HG02885 (cell line): ENCODE measurements around the gene GRM8.

Experiments
- ATAC-seq: cut with Tn5 transposase; IDR thresholded peaks from one replicate; pipeline ENCODE4 v1.9.1; 2021; ENCODE audit warnings: mild to moderate bottlenecking; ENCODE audit not compliant: unreplicated experiment, poor library complexity

GRM8 gene

DNA sequence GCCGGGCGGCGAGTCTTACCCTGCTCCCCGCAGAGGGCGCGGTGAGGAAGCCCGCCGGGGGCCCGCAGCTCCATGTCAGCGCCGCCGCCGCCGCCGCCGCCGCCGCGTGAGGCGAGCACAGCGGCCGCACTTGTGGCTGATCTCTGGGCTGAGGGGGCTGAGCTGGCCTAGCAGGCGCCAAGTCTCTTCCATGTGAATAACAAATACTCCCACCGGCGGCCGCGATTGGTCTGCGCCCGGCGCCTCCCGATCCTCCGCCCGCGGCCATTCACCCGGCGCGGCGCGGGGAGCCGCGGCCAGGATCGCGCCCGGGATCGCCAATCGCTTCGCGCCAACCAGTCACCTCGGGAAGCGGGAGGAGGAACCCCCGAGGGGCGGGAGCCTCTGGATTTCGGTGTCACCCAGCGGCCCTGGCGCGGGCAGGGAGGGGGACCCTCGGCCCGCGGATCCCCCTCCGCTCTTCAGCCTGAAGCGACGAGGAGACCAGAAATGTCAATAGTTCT is at the start of gene GRM8:
TSS of gene GRM8 (minus strand) at position 164 of the 503 bp plus-strand sequence.
- ATAC-seq: peak; percentile 20

DNA sequence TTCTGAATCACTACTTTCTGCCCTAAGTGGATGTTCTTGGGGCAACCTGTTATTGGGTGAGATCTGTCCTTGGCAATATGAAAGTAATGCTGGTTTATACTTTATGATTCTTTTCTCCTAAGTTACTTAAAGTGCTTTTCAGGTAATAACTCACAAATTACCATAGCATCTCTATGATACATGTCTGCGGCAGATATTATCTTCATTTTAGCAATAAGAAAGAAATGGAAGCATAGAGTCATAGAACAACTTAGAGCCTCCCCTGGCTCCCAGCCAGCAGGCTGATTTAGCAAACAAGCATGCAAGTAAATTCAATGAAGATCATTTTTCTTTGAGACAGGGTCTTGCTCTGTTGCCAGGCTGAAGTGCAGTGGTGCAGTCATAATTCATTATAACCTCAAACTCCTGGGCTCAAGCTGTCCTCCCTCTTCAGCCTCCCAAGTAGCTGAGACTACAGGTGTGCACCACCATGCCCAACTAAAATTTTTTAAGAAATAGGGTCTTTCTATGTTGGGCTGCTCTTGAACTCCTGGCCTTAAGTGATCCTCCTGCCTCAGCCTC is 38.1 kb upstream of the GRM8 start:
- no peak for ATAC-seq

DNA sequence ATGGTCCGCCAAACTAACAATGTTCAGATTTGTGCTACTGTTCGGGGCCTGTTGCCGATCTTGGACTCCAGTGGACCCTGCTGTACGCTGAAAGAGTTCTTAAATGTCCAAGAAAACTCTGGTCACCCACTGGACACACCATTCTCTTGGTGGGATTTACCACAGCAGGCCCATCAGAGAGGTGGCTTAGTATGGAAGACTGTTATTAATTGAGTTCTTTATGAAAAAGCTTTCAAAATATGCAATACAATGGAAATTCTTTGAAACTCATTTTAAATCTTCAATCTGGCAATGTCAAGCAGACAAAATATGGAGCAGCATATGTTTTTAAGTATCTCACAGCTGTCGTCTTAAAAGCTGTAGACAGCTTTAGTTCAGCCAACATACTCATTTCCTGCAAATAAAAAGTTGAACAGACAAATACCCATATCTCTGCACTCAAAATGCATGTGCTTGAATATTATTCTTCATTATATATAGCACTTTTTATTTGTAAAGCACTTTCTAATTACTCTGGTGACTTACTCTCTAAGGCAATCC is 37.4 kb upstream of the GRM8 start:
- no peak for ATAC-seq

DNA sequence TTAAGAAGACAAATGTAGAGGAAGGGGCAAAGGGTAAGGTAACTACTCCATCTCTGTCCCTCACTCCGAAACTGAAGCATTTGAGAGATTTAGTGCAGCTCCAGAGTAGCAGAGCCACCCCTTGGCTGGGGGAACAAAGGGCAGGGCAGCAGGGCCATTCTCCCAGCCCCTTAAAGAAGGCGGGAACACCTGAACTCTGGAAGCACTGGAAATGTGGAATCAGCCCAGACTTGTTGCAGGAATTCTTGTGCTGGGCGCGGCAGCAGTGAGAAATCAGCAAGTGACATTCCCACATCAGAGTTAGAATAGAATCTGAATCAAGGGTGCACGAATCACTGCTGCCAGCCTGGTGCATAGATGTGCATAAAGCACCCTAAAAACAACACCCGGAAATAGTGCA is 34.4 kb upstream of the GRM8 start:
- ATAC-seq: no peak

DNA sequence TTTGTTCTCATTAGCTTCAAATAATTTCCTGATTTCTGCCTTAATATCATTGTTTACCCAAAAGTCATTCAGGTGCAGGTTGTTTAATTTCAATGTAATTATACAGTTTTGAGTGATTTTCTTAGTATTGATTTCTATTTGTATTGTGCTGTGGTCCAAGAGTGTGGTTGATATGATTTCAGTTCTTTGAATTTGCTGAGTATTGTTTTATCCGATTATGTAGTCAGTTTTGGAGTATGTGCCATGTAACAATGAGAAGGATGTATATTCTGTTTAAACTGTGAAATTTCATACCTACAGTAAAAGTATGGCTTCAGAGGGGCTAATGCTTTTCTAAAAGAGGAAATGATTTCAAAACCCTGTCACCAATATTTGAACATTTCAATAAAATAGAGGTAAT is 17.4 kb upstream of the GRM8 start:
- no peak for ATAC-seq

DNA sequence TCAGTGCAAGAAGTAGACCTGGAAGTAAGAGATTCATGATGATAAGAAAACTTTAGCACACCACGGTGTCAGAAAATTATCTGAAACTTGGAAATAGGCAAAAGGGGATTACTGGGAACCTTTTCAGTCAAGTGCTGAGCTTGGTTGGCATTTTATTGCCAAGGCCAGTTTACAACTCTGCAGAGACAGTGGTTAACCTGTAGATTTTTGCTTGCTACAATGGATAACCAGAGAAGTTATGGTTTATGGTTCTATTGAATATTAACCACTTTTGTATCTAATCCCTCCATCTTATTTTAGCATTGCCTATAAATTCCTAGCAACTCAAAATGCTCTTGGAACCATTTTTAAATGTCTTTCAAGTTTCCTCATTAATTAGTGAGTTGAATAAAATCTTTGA is 13.3 kb upstream of the GRM8 start:
- ATAC-seq: no peak

DNA sequence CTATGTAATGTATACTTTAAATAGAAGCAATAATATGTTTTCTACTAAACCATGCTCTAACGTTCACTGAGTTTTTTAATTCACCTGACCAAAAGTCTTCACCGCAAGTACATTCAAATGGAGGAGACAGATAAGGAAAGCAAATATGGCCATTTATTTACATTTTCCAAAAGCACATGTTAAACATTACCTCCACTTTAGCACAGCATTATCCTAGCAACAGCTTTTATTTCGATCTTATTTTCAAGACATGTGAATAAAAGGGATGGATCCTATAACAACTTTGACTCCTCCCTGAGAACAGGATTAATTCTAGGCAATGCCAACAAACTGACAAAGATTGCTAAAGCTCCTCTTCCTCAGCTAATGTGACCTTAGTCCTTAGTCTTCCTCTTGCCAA is 11.5 kb upstream of the GRM8 start:
- no peak for ATAC-seq

DNA sequence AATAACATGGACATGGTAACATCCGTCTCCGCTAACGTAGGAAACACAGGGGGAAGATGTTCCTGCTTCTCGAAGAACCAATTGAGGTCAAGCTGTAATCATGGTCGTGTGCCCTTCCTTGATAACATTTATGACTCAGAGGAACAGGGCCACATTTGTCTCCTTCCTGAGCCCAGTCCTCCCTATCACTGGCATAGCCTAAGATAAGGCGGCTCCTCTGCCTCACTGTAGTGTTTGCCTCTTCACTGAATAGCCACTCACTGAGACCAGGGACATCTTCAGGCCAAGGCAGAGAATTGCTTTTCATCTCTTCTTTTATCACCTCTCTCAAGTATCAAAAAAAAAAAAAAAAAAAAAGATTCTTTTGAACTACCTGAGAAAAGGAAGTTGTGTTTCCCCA is 5.4 kb upstream of the GRM8 start:
- no peak for ATAC-seq

DNA sequence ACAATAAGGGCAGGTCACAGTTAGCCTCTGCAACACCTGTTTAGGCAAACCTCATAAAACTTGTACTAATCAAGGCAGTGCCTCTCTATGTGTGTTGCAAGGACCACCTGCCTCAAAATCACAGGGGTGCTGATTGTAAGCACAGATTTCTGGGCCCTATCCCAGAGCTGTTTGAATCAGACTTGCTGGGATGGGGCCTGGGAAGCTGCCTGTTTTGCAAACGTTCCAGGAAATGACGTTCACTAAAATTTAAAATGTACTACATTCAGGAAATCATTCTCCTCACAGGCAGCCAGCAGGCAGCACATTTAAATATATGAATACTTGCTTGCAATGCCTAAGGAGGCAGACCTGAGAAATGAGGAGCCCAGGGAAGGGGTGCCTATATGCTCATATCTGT is 4.3 kb upstream of the GRM8 start:
- ATAC-seq: no peak

DNA sequence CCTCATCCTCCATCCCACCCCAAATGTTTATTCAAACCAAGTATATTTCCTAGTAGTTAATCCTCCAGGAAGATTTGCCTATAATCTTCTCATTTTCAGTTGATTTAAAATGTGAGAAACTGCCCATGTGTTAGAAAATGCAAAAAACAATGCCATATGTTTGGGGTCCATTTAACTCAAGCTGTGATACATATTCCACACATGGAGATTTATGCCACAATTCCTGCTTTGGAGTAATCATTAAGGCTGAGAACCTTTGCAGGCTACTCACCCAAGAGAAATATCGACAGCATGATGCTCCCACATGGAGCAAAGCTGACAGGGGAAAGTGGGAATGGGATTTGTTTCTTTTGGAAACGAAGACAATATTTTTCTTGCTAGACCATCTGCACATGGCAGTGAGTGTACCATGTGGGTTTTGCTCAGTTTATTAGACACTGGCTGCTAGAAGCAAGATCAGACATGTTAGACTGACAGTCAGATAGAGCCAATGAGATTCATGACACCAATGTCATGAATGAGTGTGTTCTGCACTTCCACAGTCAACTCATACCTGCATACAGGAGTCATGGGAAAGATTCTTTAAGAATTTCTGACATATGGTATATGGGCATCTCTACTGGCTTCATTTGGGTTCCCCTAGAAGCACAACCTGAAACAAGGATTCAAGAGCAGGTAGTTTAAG is 3.4 kb upstream of the GRM8 start:
- ATAC-seq: no peak

DNA sequence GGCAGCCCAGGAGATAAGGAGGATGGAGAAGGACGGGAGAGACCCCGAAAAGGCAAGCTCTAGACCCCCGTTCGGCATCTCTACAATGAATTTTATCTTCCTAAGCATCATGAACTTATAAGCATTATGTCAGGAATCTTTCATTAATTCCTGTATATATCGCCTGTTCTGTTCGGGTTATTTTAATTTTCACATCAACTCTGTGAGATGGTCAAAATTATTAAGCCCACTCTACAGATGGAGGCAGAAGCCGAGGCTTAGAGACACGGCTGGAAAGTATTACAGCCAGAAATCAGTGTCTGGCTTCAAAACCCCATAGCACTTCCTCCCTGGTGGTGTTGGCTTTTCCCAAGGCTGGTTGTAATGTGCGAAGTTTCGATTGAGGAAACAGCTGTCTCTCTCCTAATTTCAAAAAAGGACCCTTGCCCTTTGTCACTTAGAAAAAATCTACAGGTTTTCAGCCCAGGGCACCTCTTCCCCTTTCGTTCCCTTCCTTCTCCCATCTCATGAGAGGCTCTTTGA is 1.5 kb upstream of the GRM8 start:
- no peak for ATAC-seq

DNA sequence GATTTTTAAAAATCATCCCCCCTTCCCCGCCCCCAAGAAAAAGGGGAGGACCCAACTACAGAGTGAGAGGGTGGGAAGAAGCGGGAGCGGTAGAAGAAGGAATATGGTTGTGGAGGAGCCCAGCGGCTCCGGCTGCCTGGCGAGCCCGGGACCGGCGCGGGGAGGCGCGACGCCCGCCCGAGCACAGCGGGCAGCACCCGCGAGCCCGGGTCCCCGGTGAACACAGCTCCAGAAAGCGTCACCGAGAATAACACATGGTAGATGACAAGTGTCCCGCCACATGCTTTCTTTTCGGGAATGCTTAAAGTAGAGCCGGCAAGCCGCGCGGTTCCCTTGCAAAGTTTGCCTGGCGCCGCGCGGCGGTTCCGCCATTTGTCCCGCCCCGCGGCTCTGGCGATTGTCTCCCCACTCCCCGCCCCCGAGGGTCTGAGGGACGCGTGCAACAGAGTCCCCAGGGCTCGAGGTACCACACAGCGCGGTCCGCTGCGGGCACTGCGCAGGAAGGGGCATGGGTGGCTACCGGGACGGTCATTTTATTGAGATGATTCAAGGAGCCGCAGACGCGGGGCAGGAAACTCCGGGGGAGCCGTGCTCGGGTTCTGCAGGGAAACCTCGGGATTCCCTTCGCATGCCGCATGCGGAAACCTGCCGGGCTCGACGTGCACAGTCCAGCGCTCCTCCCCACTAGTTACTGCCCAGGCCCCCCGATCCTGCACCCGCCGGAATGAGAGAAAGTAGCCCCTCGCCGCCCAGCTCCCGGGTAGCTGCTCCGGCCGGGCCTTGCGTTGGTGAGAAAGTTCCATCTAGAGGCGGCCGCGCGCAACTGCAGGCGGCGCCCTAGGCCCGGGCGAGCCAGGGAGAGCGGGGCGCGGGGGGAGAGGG is 781 bp upstream of the GRM8 start:
- peak; percentile 82 for ATAC-seq

DNA sequence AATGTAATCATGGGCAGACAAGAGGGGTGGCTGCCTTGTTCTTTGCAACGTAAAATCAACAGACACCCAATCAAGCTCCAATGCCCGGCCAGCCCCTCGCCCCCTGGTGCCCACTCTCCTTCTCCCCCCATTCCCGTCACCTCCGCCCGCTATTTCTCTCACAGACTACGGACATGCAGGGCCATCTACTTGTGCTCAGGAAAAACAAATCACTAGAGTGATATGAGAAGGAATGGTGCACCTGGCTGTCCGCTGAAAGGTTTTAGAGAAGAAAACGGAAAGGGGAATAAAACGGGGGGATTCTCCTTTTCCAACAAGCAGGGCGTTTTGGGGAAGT is 396 bp downstream of the GRM8 start:
- no peak for ATAC-seq

DNA sequence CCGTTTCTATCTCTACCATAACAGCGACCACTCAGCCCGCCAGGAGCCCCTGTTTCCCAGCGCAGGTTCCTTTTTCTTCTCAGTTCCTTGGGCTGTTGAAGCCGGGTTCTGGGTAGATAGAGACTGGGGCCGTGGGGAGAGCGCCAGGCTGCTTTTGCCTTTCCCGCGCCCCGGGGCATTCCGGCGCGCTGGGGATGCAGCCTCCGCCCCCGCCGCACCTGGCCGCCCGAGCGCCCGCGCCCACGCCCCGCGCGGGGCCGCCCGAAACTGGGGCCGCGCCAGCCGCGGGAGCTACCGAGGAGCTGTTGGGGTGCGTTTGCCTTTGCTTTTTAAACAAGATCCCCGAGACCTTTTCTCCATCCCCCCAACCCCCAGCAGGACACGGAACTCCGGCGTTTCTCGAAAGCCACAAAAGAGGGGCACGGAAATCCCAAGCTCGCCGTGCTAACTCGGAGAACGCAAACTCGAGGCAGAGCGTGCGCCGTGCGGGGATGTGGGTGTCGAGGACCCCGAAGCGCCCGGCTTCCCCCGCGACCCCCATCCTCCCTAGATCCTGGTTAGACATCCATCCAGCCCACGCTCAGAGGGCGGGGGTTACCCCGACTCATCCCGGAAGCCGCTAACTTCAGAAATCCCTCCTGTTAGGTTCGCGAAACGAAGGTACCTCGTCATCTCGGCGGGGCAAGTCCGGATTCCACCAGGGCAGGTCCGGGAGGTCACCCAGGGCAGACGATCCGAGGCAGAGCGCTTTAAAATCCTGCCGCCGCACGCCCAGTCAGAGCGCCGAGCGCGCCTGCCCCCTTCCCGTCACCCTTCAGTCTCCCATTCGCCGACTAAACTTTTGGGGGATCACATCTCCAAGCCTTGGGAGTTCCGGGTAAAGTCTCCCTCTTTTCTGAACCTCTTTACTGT is 1.0 kb downstream of the GRM8 start:
- ATAC-seq: peak; percentile 31

DNA sequence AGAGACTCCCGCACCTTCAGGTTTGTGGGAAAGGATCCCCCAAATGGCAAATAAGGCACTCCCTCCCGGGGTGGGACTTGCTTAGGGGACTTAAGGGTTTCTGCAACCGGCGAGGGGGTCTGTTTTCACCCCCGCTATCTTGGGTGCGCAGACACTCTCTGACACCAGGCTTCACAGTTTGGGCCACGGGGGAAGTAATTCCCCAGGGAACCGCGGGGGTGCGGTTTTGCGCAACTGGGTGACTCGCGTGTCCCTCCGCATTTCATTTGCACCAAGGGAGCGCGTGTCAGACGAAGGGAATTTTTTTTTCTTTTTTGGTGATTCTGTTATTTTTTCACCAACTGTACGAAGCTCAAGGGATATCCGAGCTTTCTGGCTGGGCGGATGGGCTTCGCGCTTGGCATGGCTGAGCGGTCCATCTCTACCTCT is 1.7 kb downstream of the GRM8 start:
- ATAC-seq: no peak

DNA sequence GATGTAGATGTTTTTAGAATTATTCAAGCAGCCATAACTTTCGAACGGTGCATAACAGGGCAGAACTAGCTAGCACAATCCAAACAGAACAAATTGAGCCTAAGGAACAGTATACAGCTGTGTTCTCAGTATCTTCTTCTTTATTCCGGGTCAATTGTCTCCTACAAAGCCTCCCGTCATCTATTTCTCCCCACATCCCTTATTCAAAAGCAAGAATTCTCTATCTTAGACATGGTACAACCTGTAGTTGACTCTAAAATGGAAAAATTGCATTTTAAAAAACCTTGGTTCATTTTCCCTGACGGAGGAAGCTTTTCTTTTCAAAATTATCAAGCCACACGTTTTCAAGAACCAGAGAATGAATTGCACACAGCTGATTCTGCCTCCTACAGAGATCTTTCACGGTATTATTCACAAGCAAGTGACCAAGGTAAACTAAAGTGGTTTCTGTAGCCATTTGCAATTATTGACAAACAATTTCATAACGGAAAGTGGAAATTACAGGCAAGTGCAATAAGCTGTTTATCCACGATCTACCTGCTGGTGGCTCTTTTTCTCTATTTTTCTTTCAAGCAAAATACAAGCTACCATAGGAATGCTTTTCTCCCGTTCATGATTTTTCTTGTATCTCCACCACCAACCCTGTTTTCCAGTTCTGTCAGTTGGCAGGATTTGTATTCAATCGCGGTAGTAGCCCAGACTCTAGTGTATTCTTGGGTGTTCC is 2.3 kb downstream of the GRM8 start:
- no peak for ATAC-seq

DNA sequence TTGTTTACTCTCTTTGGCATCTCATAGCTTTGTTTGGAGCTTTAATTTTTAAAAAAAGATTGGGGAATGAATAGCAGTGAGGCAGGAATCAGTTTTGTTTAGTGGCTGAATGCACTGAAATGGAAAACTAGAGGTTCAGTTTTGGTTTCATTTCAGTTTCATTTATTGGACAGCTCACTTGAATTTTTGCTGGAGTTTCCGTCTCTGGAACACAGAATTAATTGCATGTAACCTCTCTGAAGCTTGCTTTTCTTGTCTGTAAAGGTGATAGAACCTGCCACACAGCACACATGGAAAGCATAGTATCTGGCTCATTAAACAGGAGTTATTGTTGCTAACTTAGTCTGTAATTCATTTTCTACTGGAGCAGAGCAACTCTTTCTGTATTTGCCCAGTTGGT is 7.1 kb downstream of the GRM8 start:
- ATAC-seq: no peak

DNA sequence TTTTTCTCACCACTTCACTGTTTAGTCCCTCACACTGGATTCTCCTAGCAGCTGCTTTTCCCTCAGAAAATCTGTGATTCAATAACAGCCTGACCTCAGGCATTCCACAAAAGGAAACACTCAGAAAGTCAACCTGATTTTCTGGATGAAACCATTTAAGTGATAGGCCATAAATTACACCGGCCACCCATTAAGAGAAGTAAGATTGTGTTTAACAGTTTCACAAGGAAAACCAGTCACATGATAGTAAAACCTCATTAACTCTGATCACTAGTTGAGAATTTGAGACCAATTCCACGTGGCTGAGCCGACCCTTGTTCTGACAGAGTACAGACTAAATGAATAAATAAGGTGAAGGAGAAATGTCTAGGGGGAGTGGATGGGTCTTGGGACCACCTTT is 7.7 kb downstream of the GRM8 start:
- no peak for ATAC-seq

DNA sequence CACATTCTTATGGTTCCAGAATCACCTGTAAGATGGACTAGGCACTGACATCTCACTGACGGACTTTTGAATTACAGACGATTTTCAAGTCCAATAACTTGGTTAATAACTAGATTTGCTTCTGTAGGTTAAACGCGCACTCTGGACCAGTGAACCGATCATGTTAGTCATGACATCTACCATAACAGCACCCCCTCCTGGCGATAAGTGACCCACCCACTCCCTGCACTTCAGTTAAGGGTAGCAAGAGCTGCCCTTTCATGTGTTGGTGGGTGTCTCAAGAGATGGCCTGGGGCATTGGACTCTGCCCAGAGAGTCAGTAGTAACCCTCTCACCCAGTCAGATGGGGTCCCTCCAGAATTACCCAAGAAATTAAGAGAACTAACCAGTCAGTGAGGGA is 12.9 kb downstream of the GRM8 start:
- no peak for ATAC-seq
